Astrocyte (in vitro differentiated cells and primary cell): Measurements from ENCODE around the gene KPNA3. TPM values are rescaled to one million over a fixed set of nuclear protein-coding genes. Genes with fewer than 3 reads are reported as not detected.

ENCODE experiments used
- DNase-seq: peaks from one replicate; pipeline ENCODE4 v3.0.0-alpha.2; 2010; ENCODE audit warnings: low read depth
- FAIRE-seq: peaks from 2 replicates; lab custom pipeline; 2011; peaks lifted over from hg19 to GRCh38; lab: Jason Lieb, UNC
- H2AFZ ChIP-seq: 2 replicates; pipeline ENCODE4 v1.6.0; 2012; ENCODE audit warnings: low read depth, low read length, inconsistent platforms
- H3K27ac ChIP-seq: 2 replicates; pipeline ENCODE4 v1.5.1; 2011; ENCODE audit warnings: low read depth, low read length, inconsistent platforms
- H3K27me3 ChIP-seq: 2 replicates; pipeline ENCODE4 v1.6.0; 2011; ENCODE audit warnings: low read length, inconsistent platforms; ENCODE audit not compliant: insufficient read depth
- H3K36me3 ChIP-seq: 2 replicates; pipeline ENCODE4 v1.5.1; 2011; ENCODE audit warnings: low read length, inconsistent platforms; ENCODE audit not compliant: insufficient read depth
- H3K4me1 ChIP-seq: 2 replicates; pipeline ENCODE4 v1.5.1; 2011; ENCODE audit warnings: low read length, inconsistent platforms; ENCODE audit not compliant: insufficient read depth
- H3K4me2 ChIP-seq: 2 replicates; pipeline ENCODE4 v1.6.0; 2012; ENCODE audit warnings: low read length, inconsistent platforms
- H3K4me3 ChIP-seq: 2 replicates; pipeline ENCODE4 v1.5.1; 2011; ENCODE audit warnings: low read depth, mild to moderate bottlenecking, low read length, inconsistent platforms; ENCODE audit not compliant: insufficient read depth
- H3K79me2 ChIP-seq: 2 replicates; pipeline ENCODE4 v1.6.0; 2012; ENCODE audit warnings: mild to moderate bottlenecking, low read length, inconsistent platforms; ENCODE audit not compliant: insufficient read depth
- H3K9ac ChIP-seq: 2 replicates; pipeline ENCODE4 v1.6.0; 2012; ENCODE audit warnings: mild to moderate bottlenecking, low read length, inconsistent platforms
- H3K9me3 ChIP-seq: 2 replicates; pipeline ENCODE4 v1.5.1; 2012; ENCODE audit warnings: low read depth, mild to moderate bottlenecking, low read length, inconsistent platforms; ENCODE audit not compliant: insufficient read depth
- H4K20me1 ChIP-seq: 2 replicates; pipeline ENCODE4 v1.6.0; 2012; ENCODE audit warnings: low read length, inconsistent platforms; ENCODE audit not compliant: insufficient read depth
- H3K27ac Mint-ChIP-seq: one replicate; pipeline ENCODE4 v1.8.0; 2021; ENCODE audit warnings: mild to moderate bottlenecking, mixed read lengths; ENCODE audit not compliant: unreplicated experiment
- H3K27me3 Mint-ChIP-seq: one replicate; pipeline ENCODE4 v1.8.0; 2021; ENCODE audit warnings: low read depth, mixed read lengths; ENCODE audit not compliant: unreplicated experiment
- H3K36me3 Mint-ChIP-seq: one replicate; pipeline ENCODE4 v1.8.0; 2021; ENCODE audit warnings: low read depth, mixed read lengths; ENCODE audit not compliant: unreplicated experiment
- H3K4me1 Mint-ChIP-seq: one replicate; pipeline ENCODE4 v1.8.0; 2021; ENCODE audit warnings: low read depth, mixed read lengths; ENCODE audit not compliant: unreplicated experiment
- H3K4me3 Mint-ChIP-seq: one replicate; pipeline ENCODE4 v1.8.0; 2021; ENCODE audit warnings: mild to moderate bottlenecking, moderate library complexity, mixed read lengths; ENCODE audit not compliant: unreplicated experiment
- H3K9me3 Mint-ChIP-seq: one replicate; pipeline ENCODE4 v1.8.0; 2021; ENCODE audit warnings: mild to moderate bottlenecking, mixed read lengths; ENCODE audit not compliant: unreplicated experiment
- EZH2 ChIP-seq: IDR thresholded peaks from 2 replicates; pipeline ENCODE4 v1.6.1; 2012; ENCODE audit warnings: mild to moderate bottlenecking, low read length, inconsistent platforms; ENCODE audit not compliant: insufficient read depth
- total RNA-seq: library from RNA; stranded (reverse); gene quantifications from 2 replicates; pipeline ENCODE4 v1.2.1, GENCODE V29; 2021
- TF ChIP-seq, protein P1 (sequence below): IDR thresholded peaks from 2 replicates; pipeline ENCODE4 v1.5.1; 2011; ENCODE audit warnings: low read depth, mild to moderate bottlenecking, inconsistent platforms, low read length, moderate library complexity; ENCODE audit not compliant: insufficient read depth

The KPNA3 gene
- total RNA-seq, 1 donor from 2014 or later, result 62.0 TPM

- TF ChIP-seq EZH2, result no peak
- TF ChIP-seq, protein P1, sequence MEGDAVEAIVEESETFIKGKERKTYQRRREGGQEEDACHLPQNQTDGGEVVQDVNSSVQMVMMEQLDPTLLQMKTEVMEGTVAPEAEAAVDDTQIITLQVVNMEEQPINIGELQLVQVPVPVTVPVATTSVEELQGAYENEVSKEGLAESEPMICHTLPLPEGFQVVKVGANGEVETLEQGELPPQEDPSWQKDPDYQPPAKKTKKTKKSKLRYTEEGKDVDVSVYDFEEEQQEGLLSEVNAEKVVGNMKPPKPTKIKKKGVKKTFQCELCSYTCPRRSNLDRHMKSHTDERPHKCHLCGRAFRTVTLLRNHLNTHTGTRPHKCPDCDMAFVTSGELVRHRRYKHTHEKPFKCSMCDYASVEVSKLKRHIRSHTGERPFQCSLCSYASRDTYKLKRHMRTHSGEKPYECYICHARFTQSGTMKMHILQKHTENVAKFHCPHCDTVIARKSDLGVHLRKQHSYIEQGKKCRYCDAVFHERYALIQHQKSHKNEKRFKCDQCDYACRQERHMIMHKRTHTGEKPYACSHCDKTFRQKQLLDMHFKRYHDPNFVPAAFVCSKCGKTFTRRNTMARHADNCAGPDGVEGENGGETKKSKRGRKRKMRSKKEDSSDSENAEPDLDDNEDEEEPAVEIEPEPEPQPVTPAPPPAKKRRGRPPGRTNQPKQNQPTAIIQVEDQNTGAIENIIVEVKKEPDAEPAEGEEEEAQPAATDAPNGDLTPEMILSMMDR, result no peak
- Histone ChIP-seq H3K4me1 (no peaks in the 10 kb centered on the region), H3K9me3 (no peaks in the 10 kb centered on the region), H3K4me3 (no peak overlapping the region), H3K9ac (no peak overlapping the region), H4K20me1 (no peaks in the 10 kb centered on the region), H3K79me2 (peaks cover 8% of the 10 kb centered on the region), H3K36me3 (peaks cover 3% of the 10 kb centered on the region), H2AFZ (no peak overlapping the region), H3K27ac (no peak overlapping the region), H3K27me3 (no peaks in the 10 kb centered on the region), H3K4me2 (no peak overlapping the region)
- Mint-ChIP-seq H3K27me3 (no peaks in the 10 kb centered on the region), H3K4me1 (peaks cover 17% of the 10 kb centered on the region), H3K9me3 (no peaks in the 10 kb centered on the region), H3K36me3 (peaks cover 14% of the 10 kb centered on the region), H3K4me3 (peak overlapping the region; percentile 1), H3K27ac (no peak overlapping the region)
- FAIRE-seq (no peak), DNase-seq (no peak)
Measured at GRCh38 chr13:49670828-49671227, 121.7 kb downstream of the KPNA3 start.

GRCh38 chr13:49669735-49670309 lies 122.7 kb downstream of the KPNA3 start:
- peak; percentile 48 for DNase-seq
- H3K4me3 Mint-ChIP-seq, result no peak overlapping the region

DNA sequence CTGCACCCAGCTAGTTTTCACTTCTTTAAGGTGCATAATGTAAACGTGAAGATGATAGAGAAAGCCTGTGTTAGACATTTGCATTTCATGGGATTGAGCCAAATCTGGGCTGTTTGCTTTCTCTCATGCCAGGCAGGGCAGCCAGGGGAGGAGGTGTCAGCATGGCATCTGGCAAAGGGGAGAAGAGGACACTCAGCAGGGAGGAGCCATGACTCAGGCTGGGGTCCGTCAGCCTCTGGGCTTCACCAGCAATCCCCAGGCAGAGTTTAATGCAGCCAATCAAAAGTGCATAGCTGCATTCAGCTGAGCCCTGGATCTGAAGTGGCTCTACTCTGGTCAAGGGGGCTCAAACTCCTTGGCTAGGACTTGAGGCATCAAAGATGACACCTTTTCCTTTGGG lies 124.7 kb downstream of the KPNA3 start:
- no peaks in the 10 kb centered on the region for H3K27me3 Mint-ChIP-seq
- no peak overlapping the region for H3K27ac ChIP-seq
- no peak overlapping the region for H3K9ac ChIP-seq
- no peak overlapping the region for H3K4me3 Mint-ChIP-seq
- no peaks in the 10 kb centered on the region for H3K4me1 ChIP-seq
- H3K9me3 Mint-ChIP-seq, result no peaks in the 10 kb centered on the region
- H4K20me1 ChIP-seq, result no peaks in the 10 kb centered on the region
- H3K9me3 ChIP-seq, result no peaks in the 10 kb centered on the region
- no peak overlapping the region for H3K4me3 ChIP-seq
- H3K27ac Mint-ChIP-seq, result no peak overlapping the region
- peaks cover 23% of the 10 kb centered on the region for H3K36me3 Mint-ChIP-seq
- no peaks in the 10 kb centered on the region for H3K27me3 ChIP-seq
- H3K4me1 Mint-ChIP-seq, result peaks cover 17% of the 10 kb centered on the region
- H2AFZ ChIP-seq, result peak overlapping the region; percentile 18
- no peaks in the 10 kb centered on the region for H3K79me2 ChIP-seq
- peaks cover 6% of the 10 kb centered on the region for H3K36me3 ChIP-seq
- TF ChIP-seq, protein P1, result no peak
- TF ChIP-seq EZH2, result no peak
- FAIRE-seq (no peak), DNase-seq (no peak)
- no peak overlapping the region for H3K4me2 ChIP-seq

More at GRCh38 chr13:49669735-49670309, 122.7 kb downstream of the KPNA3 start:
- Histone ChIP-seq H3K27ac (no peak overlapping the region), H3K9ac (no peak overlapping the region), H3K4me3 (no peak overlapping the region), H3K4me1 (no peaks in the 10 kb centered on the region), H3K27me3 (no peaks in the 10 kb centered on the region), H3K36me3 (peaks cover 3% of the 10 kb centered on the region), H3K9me3 (no peaks in the 10 kb centered on the region), H2AFZ (no peak overlapping the region), H3K4me2 (no peak overlapping the region), H3K79me2 (peaks cover 5% of the 10 kb centered on the region), H4K20me1 (no peaks in the 10 kb centered on the region)
- Mint-ChIP-seq H3K9me3 (no peaks in the 10 kb centered on the region), H3K27ac (no peak overlapping the region), H3K36me3 (peaks cover 16% of the 10 kb centered on the region), H3K4me1 (peaks cover 17% of the 10 kb centered on the region), H3K27me3 (no peaks in the 10 kb centered on the region)
- TF ChIP-seq, protein P1, result peak; percentile 75
- no peak for TF ChIP-seq EZH2
- peak; percentile 81 for FAIRE-seq
